Epithelial cell of proximal tubule (primary cell): ENCODE results near the gene IQCH. TPM values are rescaled to one million over a fixed set of nuclear protein-coding genes. Genes with fewer than 3 reads are reported as not detected.

Experiments used
- DNase-seq: peaks from one replicate; pipeline ENCODE4 v3.0.0-alpha.2; 2011; ENCODE audit warnings: low read depth
- H3K4me3 ChIP-seq: 2 replicates; pipeline ENCODE4 v1.5.1; 2011; ENCODE audit warnings: low read depth, mild to moderate bottlenecking, low read length
- total RNA-seq: library from RNA; depleted of rRNA; stranded (reverse); fragments of >200 nt; gene quantifications from 2 replicates; pipeline ENCODE4 v1.2.3, GENCODE V29; 2015
- TF ChIP-seq, protein P1 (sequence below): conservative IDR thresholded peaks from 2 replicates; pipeline ENCODE4 v1.5.1; 2012; ENCODE audit warnings: low read depth, mild to moderate bottlenecking, low read length

IQCH gene
- total RNA-seq, 1 donor from 2014 or later, result 0.92 TPM

DNA sequence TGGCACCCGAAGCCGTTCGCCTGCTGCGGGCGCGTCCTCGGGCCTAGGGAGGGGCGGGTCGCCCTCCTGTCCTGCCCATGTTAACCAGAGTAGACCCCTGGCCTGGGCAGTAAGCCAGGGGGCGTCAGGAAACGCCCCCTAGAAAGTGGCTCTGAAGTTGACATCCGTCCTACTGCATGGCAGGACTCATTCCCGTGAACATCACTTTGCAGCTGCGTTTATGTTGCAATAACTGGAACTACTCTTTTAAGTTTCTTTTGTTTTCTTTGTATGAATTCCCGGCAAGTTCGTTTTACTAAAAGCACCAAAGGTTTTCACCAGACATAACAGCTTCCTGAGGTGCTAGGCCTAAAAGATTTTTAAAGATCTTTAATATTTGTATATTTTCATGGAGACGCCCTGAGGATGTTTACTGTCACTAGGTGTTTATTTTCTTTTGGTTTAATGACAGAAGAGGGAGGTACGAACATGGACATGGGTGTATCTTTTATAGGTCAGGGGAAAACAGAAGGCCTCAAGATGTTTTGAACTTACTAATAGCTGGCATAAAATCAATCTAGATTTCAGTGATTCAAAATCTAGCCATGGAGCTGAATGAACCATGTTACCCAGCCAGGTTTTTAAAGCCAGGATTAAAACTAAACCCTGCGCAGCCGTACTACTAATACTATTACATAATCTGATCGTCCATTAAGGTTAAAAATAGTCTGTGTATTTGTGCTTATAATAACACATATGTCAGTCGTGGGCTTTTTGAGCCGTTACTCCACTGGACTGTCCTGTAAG is 267.4 kb downstream of the IQCH start:
- H3K4me3 ChIP-seq, result peak overlapping the region; percentile 82
- DNase-seq, result no peak
- TF ChIP-seq, protein P1, sequence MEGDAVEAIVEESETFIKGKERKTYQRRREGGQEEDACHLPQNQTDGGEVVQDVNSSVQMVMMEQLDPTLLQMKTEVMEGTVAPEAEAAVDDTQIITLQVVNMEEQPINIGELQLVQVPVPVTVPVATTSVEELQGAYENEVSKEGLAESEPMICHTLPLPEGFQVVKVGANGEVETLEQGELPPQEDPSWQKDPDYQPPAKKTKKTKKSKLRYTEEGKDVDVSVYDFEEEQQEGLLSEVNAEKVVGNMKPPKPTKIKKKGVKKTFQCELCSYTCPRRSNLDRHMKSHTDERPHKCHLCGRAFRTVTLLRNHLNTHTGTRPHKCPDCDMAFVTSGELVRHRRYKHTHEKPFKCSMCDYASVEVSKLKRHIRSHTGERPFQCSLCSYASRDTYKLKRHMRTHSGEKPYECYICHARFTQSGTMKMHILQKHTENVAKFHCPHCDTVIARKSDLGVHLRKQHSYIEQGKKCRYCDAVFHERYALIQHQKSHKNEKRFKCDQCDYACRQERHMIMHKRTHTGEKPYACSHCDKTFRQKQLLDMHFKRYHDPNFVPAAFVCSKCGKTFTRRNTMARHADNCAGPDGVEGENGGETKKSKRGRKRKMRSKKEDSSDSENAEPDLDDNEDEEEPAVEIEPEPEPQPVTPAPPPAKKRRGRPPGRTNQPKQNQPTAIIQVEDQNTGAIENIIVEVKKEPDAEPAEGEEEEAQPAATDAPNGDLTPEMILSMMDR, result no peak

DNA sequence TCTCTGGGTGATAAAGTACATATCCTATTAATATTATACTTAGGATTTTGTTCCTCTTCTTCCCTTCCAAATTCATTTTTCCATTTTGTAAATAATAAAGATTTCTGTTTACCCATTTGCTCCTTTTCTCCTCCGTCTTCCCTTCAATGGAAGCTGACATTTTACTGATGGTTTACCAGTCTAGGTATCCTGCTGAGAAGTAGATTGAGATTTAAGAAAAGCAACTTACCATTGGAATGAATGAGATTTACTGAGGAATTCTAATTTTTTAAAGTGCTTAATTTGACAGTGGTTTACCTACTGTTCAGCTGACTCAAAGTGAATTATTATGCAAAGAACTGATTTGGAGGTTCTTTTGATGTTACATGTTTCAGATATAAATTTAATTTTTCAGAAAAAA is 268.7 kb downstream of the IQCH start:
- TF ChIP-seq, protein P1, result no peak
- no peak for DNase-seq
- no peak overlapping the region for H3K4me3 ChIP-seq

DNA sequence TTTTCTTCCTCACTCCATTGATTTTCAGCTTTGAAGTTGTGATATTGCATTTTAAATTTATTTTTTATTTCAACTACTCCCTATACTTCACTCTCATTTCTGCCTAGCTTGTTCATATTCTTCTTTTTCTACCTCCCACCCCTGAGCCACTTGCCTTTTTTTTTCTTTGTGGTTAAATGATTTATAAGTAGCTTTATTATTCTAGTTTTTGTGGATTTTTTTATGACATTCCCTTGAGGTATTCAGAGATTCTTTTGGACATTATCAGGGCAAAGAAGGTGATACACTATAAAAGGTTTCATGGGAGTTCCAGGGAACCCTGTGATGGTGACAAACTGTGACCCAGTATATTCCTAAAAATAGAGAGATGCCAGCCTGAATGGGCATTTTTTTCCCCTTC is 269.6 kb downstream of the IQCH start:
- DNase-seq, result no peak
- TF ChIP-seq, protein P1, result no peak
- no peak overlapping the region for H3K4me3 ChIP-seq

DNA sequence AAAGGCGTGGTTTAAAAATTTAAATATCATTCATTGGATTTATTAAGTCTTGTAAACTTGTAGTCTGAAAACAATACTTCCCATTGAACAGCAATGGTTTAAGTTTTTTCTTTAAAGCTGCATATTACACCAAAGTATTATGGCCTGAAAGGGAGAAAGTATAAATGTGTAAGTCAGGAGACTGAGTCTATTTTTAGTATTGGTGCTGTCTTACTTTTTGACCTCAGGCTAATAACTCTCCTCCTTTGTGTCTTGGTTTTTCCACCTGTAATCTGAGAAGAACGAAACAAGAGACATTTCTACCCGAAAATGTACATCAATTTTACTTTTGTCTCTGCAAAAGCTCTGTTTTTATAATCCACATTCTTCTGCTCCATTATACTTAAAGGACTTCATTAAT is 273.9 kb downstream of the IQCH start:
- TF ChIP-seq, protein P1, result no peak
- no peak overlapping the region for H3K4me3 ChIP-seq
- no peak for DNase-seq

DNA sequence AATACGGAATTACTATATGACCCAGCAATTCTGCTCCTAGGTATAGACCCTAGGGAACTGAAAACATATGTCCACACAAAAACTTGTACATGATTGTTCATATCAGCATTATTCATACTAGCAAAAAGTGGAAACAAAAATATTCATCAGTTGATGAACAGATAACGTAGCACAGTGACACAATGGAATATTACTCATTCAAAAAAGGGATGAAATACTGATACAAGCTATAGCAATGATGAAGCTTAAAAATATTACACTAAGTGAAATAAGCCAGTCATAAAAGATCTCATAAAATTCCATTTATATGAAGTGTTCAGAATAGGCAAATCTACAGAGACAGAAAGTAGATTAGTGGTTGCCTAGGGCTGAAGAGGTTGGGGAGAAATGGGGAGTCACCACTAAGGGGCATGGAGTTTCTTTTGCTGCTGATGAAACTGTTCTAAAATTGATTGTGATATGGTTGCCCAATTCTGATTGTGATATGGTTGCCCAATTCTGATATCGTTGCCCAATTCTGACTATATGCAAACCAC is 276.9 kb downstream of the IQCH start:
- DNase-seq, result no peak
- TF ChIP-seq, protein P1, result no peak
- no peak overlapping the region for H3K4me3 ChIP-seq

DNA sequence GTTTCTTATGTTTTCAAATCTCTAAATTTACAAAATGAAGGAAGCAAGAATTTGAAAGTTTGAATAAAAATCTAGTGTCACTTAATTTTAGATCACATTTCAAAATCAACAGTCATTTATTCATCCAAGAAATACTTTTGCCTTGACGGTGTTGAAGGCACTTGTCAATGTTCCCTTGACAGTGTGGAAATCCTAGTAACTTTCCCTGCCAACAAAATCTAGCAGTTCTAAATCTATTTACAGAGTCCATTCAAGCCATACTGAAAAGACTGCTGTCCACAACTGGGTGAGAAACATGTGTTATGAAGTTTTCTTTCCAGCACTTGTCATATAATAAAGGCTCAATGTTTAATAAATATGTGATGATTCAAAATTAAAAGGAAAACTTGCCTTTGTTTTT is 279.3 kb downstream of the IQCH start:
- TF ChIP-seq, protein P1, result no peak
- DNase-seq, result no peak

DNA sequence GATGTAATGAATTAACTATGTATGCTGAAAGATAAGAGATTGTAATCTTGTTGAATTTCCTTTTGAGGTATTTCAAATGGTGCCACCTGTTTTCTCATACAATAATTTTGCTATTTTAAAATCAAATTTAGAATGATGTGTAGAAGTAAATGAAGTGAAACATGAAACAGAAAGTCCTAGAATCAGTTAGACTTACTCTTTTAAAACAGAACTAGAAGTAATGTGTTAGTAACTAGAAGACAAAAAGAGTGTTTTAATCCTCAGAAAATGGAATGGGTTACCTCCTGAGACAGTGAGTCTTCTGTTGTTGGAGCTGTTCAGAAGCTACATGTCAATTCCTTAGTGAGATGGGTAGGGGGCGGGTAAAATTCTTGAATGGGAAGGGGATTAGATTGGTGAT is 279.8 kb downstream of the IQCH start:
- TF ChIP-seq, protein P1, result no peak
- no peak overlapping the region for H3K4me3 ChIP-seq
- DNase-seq, result no peak

More for the DNA sequence above, 279.3 kb downstream of the IQCH start:
- H3K4me3 ChIP-seq, result no peak overlapping the region
